GM18505 (cell line): ENCODE measurements around the gene WRNIP1.
"Not testable (repeated sequence)": the region's sequence is repeated elsewhere in the genome, so short reads cannot be mapped to it uniquely, and the experiment has no call there.

Source experiments
- ATAC-seq: cut with Tn5 transposase; IDR thresholded peaks from one replicate; pipeline ENCODE4 v1.9.1; 2021; ENCODE audit not compliant: unreplicated experiment
- POLR2A ChIP-seq: IDR thresholded peaks from 4 replicates; pipeline ENCODE4 v1.6.1; 2011; ENCODE audit warnings: borderline replicate concordance; ENCODE audit not compliant: insufficient read depth, insufficient read length; ENCODE audit errors: extremely low read depth

Gene WRNIP1

GRCh38 chr6:2793534-2794151, 28.4 kb downstream of the WRNIP1 start:
- no peak for TF ChIP-seq POLR2A
- ATAC-seq, result no peak

- no peak for TF ChIP-seq POLR2A
- no peak for ATAC-seq
These were observed 29.1 kb downstream of the WRNIP1 start for GRCh38 chr6:2794171-2794730.

GRCh38 chr6:2795162-2795561, 30.0 kb downstream of the WRNIP1 start:
- no peak for TF ChIP-seq POLR2A
- no peak for ATAC-seq

- no peak for ATAC-seq
- no peak for TF ChIP-seq POLR2A
These were observed 30.8 kb downstream of the WRNIP1 start for GRCh38 chr6:2795956-2796355.

GRCh38 chr6:2796861-2797260, 31.7 kb downstream of the WRNIP1 start:
- TF ChIP-seq POLR2A, result no peak

GRCh38 chr6:2797564-2798031, 32.4 kb downstream of the WRNIP1 start:
- no peak for ATAC-seq
- no peak for TF ChIP-seq POLR2A

More at GRCh38 chr6:2796861-2797260, 31.7 kb downstream of the WRNIP1 start:
- no peak for ATAC-seq

GRCh38 chr6:2798586-2799134, 33.5 kb downstream of the WRNIP1 start:
- ATAC-seq, result no peak
- TF ChIP-seq POLR2A, result no peak

- no peak for ATAC-seq
- TF ChIP-seq POLR2A, result no peak
These were observed 34.8 kb downstream of the WRNIP1 start for GRCh38 chr6:2799936-2800527.

- no peak for TF ChIP-seq POLR2A
- ATAC-seq, result no peak
These were observed 35.5 kb downstream of the WRNIP1 start for GRCh38 chr6:2800552-2801316.

- ATAC-seq, result not testable (repeated sequence)
These were observed 36.5 kb downstream of the WRNIP1 start for GRCh38 chr6:2801687-2802086.

- ATAC-seq, result no peak
- no peak for TF ChIP-seq POLR2A
These were observed 37.4 kb downstream of the WRNIP1 start for GRCh38 chr6:2802521-2803060.

- ATAC-seq, result no peak
- TF ChIP-seq POLR2A, result no peak
These were observed 38.7 kb downstream of the WRNIP1 start for GRCh38 chr6:2803731-2804429.

- no peak for ATAC-seq
- TF ChIP-seq POLR2A, result no peak
These were observed 39.3 kb downstream of the WRNIP1 start for GRCh38 chr6:2804516-2804915.
